ENCODE results near the gene MKRN2.

The MKRN2 gene

DNA sequence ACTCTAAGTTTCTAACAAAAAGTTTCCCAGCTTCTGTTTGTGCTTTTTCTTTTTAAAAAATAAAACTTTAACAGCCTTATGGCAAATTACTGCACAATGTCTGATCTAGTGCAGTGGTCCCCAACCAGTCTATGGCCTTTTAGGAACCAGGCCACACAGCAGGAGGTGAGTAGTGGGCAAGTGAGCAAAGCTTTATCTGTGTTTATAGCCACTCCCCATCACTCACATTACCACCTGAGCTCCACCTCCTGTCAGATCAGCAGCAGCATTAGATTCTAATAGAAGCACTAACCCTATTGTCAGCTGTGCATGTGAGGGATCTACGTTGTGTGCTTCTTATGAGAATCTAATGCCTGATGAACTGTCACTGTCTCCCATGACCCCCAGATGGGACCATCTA lies 5.6 kb downstream of the MKRN2 start:
- Histone ChIP-seq H3K9ac (ENCODE audit: low read depth, low read length) (no peak overlapping the region), H3K4me1 (ENCODE audit: insufficient read depth, low read length) (peaks cover 36% of the 10 kb centered on the region), H3K9me3 (ENCODE audit: control insufficient read depth, insufficient read depth, low read length) (no peaks in the 10 kb centered on the region), H3K36me3 (ENCODE audit: insufficient read depth, low read length) (no peaks in the 10 kb centered on the region)

DNA sequence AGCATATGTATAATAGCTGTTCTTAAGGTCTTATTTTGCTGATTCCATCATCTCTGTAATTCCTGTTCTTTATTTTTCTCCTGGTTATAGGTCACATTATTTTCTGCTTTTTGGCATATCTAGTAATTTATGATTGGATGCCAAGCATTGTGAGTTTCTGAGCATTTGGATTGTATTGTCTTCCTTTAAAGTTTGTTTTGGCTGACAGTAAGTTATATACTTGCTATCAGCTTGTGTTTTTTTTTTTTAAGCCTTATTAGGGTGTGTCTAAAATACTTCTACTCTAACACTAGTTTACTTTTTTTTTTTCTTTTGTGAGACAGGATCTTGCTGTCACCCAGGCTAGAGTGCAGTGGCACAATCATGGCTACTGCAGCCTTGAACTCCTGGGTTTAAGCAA lies 10.1 kb downstream of the MKRN2 start:
- H3K36me3 ChIP-seq (ENCODE audit: insufficient read depth, low read length): peaks cover 3% of the 10 kb centered on the region; the same call in 1 of the 2 replicates
- peaks cover 19% of the 10 kb centered on the region for H3K4me1 ChIP-seq (ENCODE audit: insufficient read depth, low read length)
- H3K9ac ChIP-seq (ENCODE audit: low read depth, low read length): no peak overlapping the region

DNA sequence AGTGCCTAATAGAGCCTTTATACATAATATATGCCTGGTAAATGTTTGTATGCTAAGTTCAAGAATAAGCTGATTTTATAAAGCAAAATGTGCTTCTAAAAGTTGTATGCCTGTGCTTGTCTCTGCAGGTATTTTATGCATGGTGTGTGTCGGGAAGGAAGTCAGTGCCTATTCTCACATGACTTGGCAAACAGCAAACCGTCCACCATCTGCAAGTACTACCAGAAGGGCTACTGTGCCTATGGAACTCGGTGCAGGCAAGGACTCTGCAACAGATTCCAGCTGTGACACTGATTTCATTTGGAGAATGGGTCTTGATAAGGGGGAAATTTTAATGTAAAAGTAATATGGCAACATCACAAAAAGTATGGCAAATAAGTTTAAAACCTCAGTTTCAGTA lies 11.9 kb downstream of the MKRN2 start:
- Histone ChIP-seq H3K9ac (ENCODE audit: low read depth, low read length) (no peak overlapping the region), H3K4me1 (ENCODE audit: insufficient read depth, low read length) (peaks cover 13% of the 10 kb centered on the region; the same call in 1 of the 2 replicates), H3K36me3 (ENCODE audit: insufficient read depth, low read length) (peaks cover 11% of the 10 kb centered on the region), H3K9me3 (ENCODE audit: control insufficient read depth, insufficient read depth, low read length) (no peaks in the 10 kb centered on the region)

More for the DNA sequence above, 10.1 kb downstream of the MKRN2 start:
- no peaks in the 10 kb centered on the region for H3K9me3 ChIP-seq (ENCODE audit: control insufficient read depth, insufficient read depth, low read length)

DNA sequence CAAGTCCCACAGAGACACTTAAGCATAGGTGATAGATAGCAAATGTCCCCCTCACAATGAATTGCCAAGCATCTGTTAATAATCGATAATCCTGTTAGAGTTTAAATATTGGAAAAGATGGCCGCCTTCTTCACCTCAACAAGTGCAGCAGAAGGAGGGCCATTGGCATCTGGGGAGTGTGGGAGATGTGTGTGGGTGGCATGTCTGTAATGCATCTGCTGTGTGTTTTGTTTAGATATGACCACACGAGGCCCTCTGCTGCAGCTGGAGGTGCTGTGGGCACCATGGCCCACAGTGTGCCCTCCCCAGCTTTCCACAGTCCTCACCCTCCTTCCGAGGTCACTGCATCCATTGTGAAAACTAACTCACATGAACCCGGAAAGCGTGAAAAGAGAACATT lies 12.9 kb downstream of the MKRN2 start:
- Histone ChIP-seq H3K36me3 (ENCODE audit: insufficient read depth, low read length) (peaks cover 15% of the 10 kb centered on the region), H3K9me3 (ENCODE audit: control insufficient read depth, insufficient read depth, low read length) (no peaks in the 10 kb centered on the region), H3K4me1 (ENCODE audit: insufficient read depth, low read length) (peaks cover 13% of the 10 kb centered on the region; the same call in 1 of the 2 replicates), H3K9ac (ENCODE audit: low read depth, low read length) (no peak overlapping the region)

DNA sequence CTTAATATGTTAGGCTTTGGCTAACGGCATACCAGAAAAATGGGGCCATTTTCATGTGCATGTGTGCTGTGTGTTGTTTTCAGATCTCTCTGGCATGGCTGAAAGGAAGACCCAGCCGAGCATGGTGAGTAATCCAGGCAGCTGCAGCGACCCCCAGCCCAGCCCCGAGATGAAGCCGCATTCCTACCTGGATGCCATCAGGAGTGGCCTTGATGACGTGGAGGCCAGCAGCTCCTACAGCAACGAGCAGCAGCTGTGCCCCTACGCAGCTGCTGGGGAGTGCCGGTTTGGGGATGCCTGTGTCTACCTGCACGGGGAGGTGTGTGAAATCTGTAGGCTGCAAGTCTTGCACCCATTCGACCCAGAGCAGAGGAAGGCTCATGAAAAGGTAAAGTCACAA lies 15.1 kb downstream of the MKRN2 start:
- Histone ChIP-seq H3K9me3 (ENCODE audit: control insufficient read depth, insufficient read depth, low read length) (no peaks in the 10 kb centered on the region), H3K4me1 (ENCODE audit: insufficient read depth, low read length) (peaks cover 11% of the 10 kb centered on the region; the same call in 1 of the 2 replicates), H3K9ac (ENCODE audit: low read depth, low read length) (no peak overlapping the region), H3K36me3 (ENCODE audit: insufficient read depth, low read length) (peaks cover 29% of the 10 kb centered on the region)

DNA sequence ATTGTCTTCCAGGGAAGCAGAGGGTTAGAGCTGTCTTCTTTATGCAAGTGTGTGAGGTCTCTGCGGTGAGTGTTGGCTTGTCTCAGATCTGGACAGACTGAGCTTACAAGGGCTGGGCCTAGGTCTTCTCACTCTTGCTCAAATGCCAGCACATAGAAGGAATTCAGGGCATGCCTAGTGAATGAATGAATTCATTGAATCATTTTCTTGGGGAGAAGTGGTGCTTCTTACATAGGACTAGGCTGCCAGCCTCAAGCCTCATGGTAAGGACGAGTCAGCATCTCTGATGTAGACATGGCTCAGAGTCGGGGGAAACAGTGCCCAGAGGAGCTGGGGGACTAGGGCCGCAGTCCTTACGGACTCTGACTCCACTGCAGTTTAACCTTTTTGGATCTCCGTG lies 17.2 kb downstream of the MKRN2 start:
- H3K4me1 ChIP-seq (ENCODE audit: insufficient read depth, low read length): peaks cover 11% of the 10 kb centered on the region; the same call in 1 of the 2 replicates
- no peak overlapping the region for H3K9ac ChIP-seq (ENCODE audit: low read depth, low read length)
- peaks cover 29% of the 10 kb centered on the region for H3K36me3 ChIP-seq (ENCODE audit: insufficient read depth, low read length)
- no peaks in the 10 kb centered on the region for H3K9me3 ChIP-seq (ENCODE audit: control insufficient read depth, insufficient read depth, low read length)

DNA sequence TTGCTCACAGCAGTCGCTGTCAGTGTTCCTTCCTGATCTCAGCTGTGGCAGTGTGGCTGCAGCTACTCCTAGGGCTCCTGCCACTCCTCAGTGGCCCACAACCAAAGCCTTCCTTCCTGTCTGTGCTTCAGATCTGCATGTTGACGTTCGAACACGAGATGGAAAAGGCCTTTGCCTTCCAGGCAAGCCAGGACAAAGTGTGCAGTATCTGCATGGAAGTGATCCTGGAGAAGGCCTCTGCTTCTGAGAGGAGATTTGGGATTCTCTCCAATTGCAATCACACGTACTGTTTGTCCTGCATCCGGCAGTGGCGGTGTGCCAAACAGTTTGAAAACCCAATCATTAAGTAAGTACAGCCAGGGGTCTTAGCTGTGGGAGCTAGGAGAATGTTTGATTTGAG lies 17.8 kb downstream of the MKRN2 start:
- no peak overlapping the region for H3K9ac ChIP-seq (ENCODE audit: low read depth, low read length)
- H3K4me1 ChIP-seq (ENCODE audit: insufficient read depth, low read length): peaks cover 11% of the 10 kb centered on the region; the same call in 1 of the 2 replicates
- H3K36me3 ChIP-seq (ENCODE audit: insufficient read depth, low read length): peaks cover 29% of the 10 kb centered on the region
- no peaks in the 10 kb centered on the region for H3K9me3 ChIP-seq (ENCODE audit: control insufficient read depth, insufficient read depth, low read length)

DNA sequence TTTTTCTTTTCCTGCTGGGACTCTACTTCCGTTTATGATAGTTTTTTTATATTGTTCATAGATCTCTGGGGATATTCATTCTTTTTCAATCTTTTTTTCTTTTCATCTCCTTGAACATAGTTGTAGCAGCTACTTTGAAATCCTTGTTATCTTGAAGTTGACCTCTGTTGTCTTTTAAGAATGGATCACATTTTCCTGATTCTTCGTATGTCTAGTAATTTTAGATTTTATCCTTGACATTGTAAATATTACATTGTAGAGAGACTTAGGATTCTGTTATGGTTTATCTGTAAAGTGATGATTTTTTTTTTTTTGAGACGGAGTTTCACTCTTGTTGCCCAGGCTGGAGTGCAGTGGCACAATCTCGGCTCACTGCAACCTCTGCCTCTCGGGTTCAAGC lies 20.5 kb downstream of the MKRN2 start:
- H3K9ac ChIP-seq (ENCODE audit: low read depth, low read length): no peak overlapping the region
- no peaks in the 10 kb centered on the region for H3K9me3 ChIP-seq (ENCODE audit: control insufficient read depth, insufficient read depth, low read length)
- H3K4me1 ChIP-seq (ENCODE audit: insufficient read depth, low read length): no peaks in the 10 kb centered on the region
- peaks cover 32% of the 10 kb centered on the region for H3K36me3 ChIP-seq (ENCODE audit: insufficient read depth, low read length)

DNA sequence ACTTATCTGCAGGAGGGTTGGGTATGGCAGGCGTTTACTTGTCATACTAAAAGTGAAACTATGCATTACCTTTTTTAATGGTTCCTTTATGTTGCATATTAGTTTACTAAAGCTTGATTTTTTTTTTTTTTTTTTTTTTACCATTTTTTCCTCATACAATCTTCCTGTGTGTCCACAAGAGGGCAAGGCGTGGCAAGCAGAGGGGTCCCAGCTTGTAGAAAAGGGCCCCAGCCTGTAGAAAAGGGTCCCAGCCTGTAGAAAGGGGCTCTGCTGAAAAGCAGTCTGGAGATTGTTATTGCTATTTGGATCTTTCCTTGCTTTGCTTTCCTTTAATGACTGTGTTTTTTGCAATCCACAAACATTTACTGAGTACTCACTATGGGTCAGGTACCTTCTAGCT lies 21.9 kb downstream of the MKRN2 start:
- Histone ChIP-seq H3K36me3 (ENCODE audit: insufficient read depth, low read length) (peaks cover 33% of the 10 kb centered on the region), H3K9ac (ENCODE audit: low read depth, low read length) (no peak overlapping the region), H3K9me3 (ENCODE audit: control insufficient read depth, insufficient read depth, low read length) (no peaks in the 10 kb centered on the region), H3K4me1 (ENCODE audit: insufficient read depth, low read length) (no peaks in the 10 kb centered on the region)

DNA sequence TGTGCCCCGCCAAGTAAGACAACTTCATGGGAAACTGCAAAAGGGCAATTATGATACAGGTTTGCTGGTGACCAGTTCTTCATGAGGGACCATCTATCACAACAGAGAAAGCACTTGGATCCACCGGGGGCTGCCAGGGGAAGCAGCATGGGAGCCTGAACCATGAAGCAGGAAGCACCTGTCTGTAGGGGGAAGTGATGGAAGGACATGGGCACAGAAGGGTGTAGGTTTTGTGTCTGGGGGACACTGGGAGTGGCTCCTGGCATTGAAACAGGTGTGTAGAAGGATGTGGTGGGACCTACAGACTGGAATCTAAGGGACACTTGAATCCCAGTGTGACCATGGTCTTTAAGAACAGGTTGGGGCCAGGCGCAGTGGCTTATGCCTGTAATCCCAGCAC lies 22.6 kb downstream of the MKRN2 start:
- H3K9me3 ChIP-seq (ENCODE audit: control insufficient read depth, insufficient read depth, low read length): no peaks in the 10 kb centered on the region
- H3K36me3 ChIP-seq (ENCODE audit: insufficient read depth, low read length): peaks cover 36% of the 10 kb centered on the region
- no peak overlapping the region for H3K9ac ChIP-seq (ENCODE audit: low read depth, low read length)
- peaks cover 4% of the 10 kb centered on the region; the same call in 1 of the 2 replicates for H3K4me1 ChIP-seq (ENCODE audit: insufficient read depth, low read length)

DNA sequence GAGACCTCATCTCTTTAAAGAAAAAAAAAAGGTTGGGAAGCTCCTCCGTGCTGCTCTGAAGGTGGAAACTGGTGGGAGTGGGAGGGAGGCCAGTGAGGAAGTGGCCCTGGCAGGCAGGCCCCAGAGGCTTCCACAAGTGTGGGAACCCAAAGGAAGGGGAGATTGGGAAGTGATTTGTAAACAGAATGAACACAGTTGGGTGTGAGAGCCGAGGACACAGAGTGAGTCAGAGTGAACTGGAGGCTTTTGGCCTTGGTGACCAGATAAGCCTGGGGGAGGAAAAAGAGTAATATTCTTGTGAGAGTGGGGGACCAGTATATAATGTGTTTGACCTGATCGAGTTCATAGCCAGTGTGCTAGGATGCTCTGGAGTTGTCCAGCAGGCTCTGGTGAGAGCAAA lies 23.0 kb downstream of the MKRN2 start:
- Histone ChIP-seq H3K4me1 (ENCODE audit: insufficient read depth, low read length) (peaks cover 4% of the 10 kb centered on the region; the same call in 1 of the 2 replicates), H3K36me3 (ENCODE audit: insufficient read depth, low read length) (peaks cover 41% of the 10 kb centered on the region), H3K9me3 (ENCODE audit: control insufficient read depth, insufficient read depth, low read length) (no peaks in the 10 kb centered on the region)

DNA sequence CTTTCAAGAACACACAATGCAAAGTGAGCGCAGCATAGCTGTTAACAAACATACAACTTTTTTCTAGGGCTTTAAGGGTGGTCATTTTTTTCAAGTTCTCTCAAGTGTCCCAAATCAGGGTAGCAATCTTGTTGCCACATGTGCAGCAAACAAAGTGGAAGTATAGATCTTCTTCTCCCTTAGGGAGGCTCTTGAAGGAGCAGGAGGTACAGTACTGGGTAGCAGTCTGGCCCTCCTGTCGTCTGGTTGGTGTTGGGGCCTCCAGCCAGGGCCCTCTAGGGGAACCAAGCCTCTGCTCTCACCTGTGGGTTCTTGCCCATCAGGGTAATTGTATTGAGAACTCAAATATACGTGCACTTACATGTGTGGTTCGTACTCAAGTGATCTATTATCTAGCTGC lies 25.8 kb downstream of the MKRN2 start:
- Histone ChIP-seq H3K36me3 (ENCODE audit: insufficient read depth, low read length) (peaks cover 48% of the 10 kb centered on the region), H3K9me3 (ENCODE audit: control insufficient read depth, insufficient read depth, low read length) (no peaks in the 10 kb centered on the region)

More for the DNA sequence above, 23.0 kb downstream of the MKRN2 start:
- no peak overlapping the region for H3K9ac ChIP-seq (ENCODE audit: low read depth, low read length)

DNA sequence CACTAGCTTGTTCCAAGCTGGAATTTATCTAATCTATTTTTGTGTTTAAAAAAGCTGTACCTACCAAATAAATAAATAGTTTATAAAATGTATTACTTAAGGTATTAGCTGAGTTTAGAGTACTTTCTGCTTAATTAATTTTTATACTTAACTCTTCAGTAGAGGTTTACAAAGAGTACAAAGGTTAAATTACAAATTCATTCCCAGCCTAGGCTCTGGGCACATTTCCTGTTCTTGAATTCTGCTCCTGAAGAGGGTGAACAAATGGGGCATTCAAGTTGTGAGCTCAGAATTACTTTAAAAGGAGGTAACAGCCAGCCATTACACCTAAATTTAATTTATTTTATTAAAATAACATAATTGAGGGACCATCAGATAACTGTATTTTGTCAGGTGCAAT lies 26.4 kb downstream of the MKRN2 start:
- Histone ChIP-seq H3K4me1 (ENCODE audit: insufficient read depth, low read length) (peaks cover 4% of the 10 kb centered on the region; the same call in 1 of the 2 replicates), H3K9me3 (ENCODE audit: control insufficient read depth, insufficient read depth, low read length) (no peaks in the 10 kb centered on the region), H3K36me3 (ENCODE audit: insufficient read depth, low read length) (peaks cover 52% of the 10 kb centered on the region), H3K9ac (ENCODE audit: low read depth, low read length) (no peak overlapping the region)

More for the DNA sequence above, 25.8 kb downstream of the MKRN2 start:
- peaks cover 4% of the 10 kb centered on the region; the same call in 1 of the 2 replicates for H3K4me1 ChIP-seq (ENCODE audit: insufficient read depth, low read length)
- H3K9ac ChIP-seq (ENCODE audit: low read depth, low read length): no peak overlapping the region

DNA sequence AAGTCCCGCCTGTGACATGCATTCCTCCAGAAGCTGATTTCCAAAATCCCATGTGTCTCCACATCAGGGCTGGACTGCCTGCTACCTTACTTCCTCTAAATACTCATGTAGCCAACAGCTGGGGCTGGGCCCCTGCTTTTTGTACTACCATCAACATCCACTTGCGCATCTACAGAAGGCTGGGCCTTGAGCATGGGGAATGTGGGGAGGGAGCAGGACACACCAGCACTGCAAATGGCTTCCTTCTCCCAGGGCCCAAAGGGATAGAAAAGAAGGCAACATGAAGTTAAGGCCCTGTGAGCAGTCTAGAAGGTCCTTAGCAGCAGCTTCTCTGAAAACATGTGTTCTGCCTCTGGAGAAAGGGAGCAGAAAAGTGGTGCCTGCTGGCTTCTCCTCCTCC lies 27.2 kb downstream of the MKRN2 start:
- H3K9me3 ChIP-seq (ENCODE audit: control insufficient read depth, insufficient read depth, low read length): no peaks in the 10 kb centered on the region
- H3K4me1 ChIP-seq (ENCODE audit: insufficient read depth, low read length): peaks cover 4% of the 10 kb centered on the region; the same call in 1 of the 2 replicates
- H3K9ac ChIP-seq (ENCODE audit: low read depth, low read length): no peak overlapping the region
- peaks cover 55% of the 10 kb centered on the region for H3K36me3 ChIP-seq (ENCODE audit: insufficient read depth, low read length)

DNA sequence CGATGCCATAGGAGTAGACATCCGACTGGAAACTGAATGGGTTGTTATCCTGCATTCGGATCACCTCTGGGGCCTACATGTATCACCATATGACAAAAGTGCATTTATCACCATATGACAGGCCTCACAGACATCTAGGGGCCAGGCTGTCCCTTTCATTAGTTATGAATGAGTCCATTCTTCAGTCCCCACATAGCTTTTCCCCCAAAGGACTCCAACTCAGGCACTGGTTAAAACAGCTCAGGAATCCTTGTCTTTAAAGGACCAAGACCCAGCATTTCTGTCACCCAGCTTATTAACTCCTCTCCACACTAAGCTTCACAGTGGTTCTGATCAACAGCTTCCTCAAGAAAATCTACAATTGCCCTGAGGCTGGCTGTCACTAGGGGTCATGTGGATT lies 28.3 kb downstream of the MKRN2 start:
- no peak overlapping the region for H3K9ac ChIP-seq (ENCODE audit: low read depth, low read length)
- H3K9me3 ChIP-seq (ENCODE audit: control insufficient read depth, insufficient read depth, low read length): no peaks in the 10 kb centered on the region
- H3K36me3 ChIP-seq (ENCODE audit: insufficient read depth, low read length): peaks cover 59% of the 10 kb centered on the region
- peaks cover 4% of the 10 kb centered on the region; the same call in 1 of the 2 replicates for H3K4me1 ChIP-seq (ENCODE audit: insufficient read depth, low read length)

DNA sequence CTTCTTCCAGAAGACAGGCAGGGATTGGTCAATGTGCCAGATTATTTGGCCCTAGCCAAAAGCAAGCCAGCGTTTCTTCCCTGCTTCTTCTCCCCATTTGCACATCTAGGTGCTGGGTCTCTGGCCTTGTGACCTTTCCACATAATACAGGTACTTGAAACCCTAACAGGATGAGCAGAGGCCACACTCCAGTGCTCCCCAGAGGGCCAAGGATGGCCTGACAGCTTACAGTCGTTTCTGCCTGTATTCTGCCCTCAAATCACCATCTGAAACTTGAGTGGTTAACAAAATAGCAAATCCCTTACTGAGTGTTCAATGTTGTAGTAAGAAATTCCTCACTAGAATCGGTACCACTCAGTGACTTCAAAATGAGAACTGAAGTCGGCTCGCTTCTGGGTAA lies 29.1 kb downstream of the MKRN2 start:
- Histone ChIP-seq H3K9me3 (ENCODE audit: control insufficient read depth, insufficient read depth, low read length) (no peaks in the 10 kb centered on the region), H3K4me1 (ENCODE audit: insufficient read depth, low read length) (peaks cover 4% of the 10 kb centered on the region; the same call in 1 of the 2 replicates), H3K9ac (ENCODE audit: low read depth, low read length) (no peak overlapping the region), H3K36me3 (ENCODE audit: insufficient read depth, low read length) (peaks cover 65% of the 10 kb centered on the region)

All from ES-I3 (cell line).